Sigmoid colon (tissue), 7 donors: ENCODE data around the gene MSTO1. TPM values are rescaled to one million over a fixed set of nuclear protein-coding genes. Genes with fewer than 3 reads are reported as not detected.

Experiments used
- DNase-seq: peaks from one replicate; pipeline ENCODE4 v3.0.0-alpha.2; 2019
- H3K27ac ChIP-seq, 4 donors: fragments of 200-600 bp; sonication (generic); one replicate each; pipeline ENCODE4 v1.5.1; 2016 to 2019; ENCODE audit warnings: mild to moderate bottlenecking in 1 of 4
- H3K27me3 ChIP-seq, 3 donors: fragments of 200-600 bp; sonication (generic); one replicate each; pipeline ENCODE4 v1.5.1; 2019; ENCODE audit warnings: mild to moderate bottlenecking in 1 of 3
- H3K36me3 ChIP-seq, 4 donors: fragments of 200-600 bp; sonication (generic); one replicate each; pipeline ENCODE4 v1.5.1; 2016 to 2019
- H3K4me1 ChIP-seq, 4 donors: fragments of 200-600 bp; sonication (generic); one replicate each; pipeline ENCODE4 v1.5.1; 2017 to 2019
- H3K4me3 ChIP-seq, 4 donors: fragments of 200-600 bp; sonication (generic); one replicate each; pipeline ENCODE4 v1.5.1; 2017 to 2019; ENCODE audit warnings: mild to moderate bottlenecking in 2 of 4, moderate library complexity in 1 of 4
- H3K9me3 ChIP-seq, 4 donors: fragments of 200-600 bp in 3 of 4; sonication (generic) in 3 of 4; one replicate each; pipeline versions ENCODE4 v1.5.1 to v1.6.1; 2013 to 2019
- CTCF ChIP-seq, 4 experiments: fragments of 450-650 bp in 3 of 4; fragments of 200-600 bp in 1 of 4; IDR thresholded peaks; one replicate each; pipeline ENCODE4 v1.5.1; 2016 to 2019; ENCODE audit warnings: antibody characterized with exemption in 4 of 4, mild to moderate bottlenecking in 3 of 4, moderate library complexity in 2 of 4
- EP300 ChIP-seq, 4 donors: sonication (generic); formaldehyde crosslinking; IDR thresholded peaks; one replicate each; pipeline ENCODE4 v1.6.1; 2017; ENCODE audit warnings: antibody characterized with exemption in 4 of 4
- POLR2A ChIP-seq, 2 donors: fragments of 450-650 bp; IDR thresholded peaks; one replicate each; pipeline ENCODE4 v1.6.1; 2016; ENCODE audit warnings: antibody characterized with exemption in 2 of 2, mild to moderate bottlenecking in 2 of 2, moderate library complexity in 2 of 2
- POLR2AphosphoS5 ChIP-seq, 4 donors: sonication (generic); formaldehyde crosslinking; IDR thresholded peaks; one replicate each; pipeline ENCODE4 v1.6.1; 2017; ENCODE audit warnings: antibody characterized with exemption in 4 of 4
- WGBS, 2 donors: extraction: QIAGEN DNeasy Blood & Tissue Kit; methylation state at CpG; one replicate each; pipeline ENCODE4 v1.1.7; 2013; 5-methylcytosine and 5-hydroxymethylcytosine counted together
- intact Hi-C: fragments of 100-400 bp; cut with DNase I; formaldehyde crosslinking; loops from one replicate; pipeline ENCODE4 v1.15.1; 2023
- polyA plus RNA-seq, 3 donors: library from polyadenylated mRNA; stranded (reverse); fragments of 200-250 nt; gene quantifications; one replicate each; pipeline ENCODE4 v1.2.3, GENCODE V29; 2013
- total RNA-seq, 4 donors: library from RNA; depleted of rRNA; stranded (reverse); fragments of >200 nt; gene quantifications; one replicate each; pipeline ENCODE4 v1.1.0, GENCODE V29; 2016
- donor health status: healthy with polysubstance abuse.
- donor health status: Bipolar disorder and iron deficiency.
- donor health status: healthy.

MSTO1 gene
- total and polyA plus RNA-seq, 7 donors: 3.6 to 26.7 (median 6.5) TPM

DNA sequence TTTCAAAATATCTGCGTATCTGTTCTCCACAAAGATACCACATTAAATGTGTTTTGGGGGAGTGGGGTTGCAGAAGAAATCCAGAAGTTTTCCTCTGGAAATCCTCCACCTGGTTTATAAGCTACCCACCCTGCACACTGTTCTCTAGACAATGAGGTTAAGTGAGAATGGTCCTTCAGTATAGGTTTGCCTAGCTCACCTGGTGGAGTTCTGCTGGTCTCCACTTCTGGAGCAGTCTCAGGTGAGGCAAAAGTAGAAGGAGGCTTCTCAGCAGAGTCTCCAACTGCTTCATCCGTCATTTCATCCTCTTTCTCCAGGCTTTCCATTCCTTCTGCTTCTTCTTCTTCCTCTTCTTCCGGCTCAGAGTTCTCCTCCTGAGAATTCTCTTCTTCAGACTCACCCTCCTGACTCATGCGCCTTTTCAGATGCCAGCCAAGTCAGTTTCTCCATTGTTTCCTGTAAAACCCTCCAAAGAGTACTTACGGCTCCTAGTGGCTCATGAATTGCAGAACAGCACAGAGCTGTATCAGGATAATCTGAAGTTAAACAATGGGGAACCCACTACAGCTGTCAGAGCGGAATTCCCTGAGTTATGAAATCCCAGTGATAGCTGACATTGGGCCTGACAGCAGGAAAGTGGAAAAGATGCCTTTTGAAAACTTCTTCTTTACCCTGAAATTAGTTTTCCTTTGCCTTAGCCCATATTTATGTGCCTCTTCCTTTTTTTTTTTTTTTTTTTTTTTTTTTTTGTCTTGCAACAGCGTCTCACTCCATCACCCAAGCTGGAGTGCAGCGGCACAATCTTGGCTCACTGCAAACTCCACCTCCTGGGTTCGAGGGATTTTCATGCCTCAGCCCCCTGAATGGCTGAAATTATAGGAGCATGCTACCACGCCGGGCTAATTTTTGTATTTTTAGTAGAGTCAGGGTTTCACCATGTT is 38.5 kb downstream of the MSTO1 start:
- Histone ChIP-seq H3K27ac (peak overlapping the region; percentile 50 to 67 (median 64)), H3K36me3 (no peaks in the 10 kb centered on the region), H3K4me3 (no peak overlapping the region), H3K27me3 (no peaks in the 10 kb centered on the region), H3K9me3 (no peaks in the 10 kb centered on the region), H3K4me1 (peaks cover 0 to 42% (median 34%) of the 10 kb centered on the region in 4 donors)
- intact Hi-C loops: no loop called here
- WGBS, 2 donors: 50 to 58% methylated on average over 11 of the region's 11 CpGs
- TF ChIP-seq POLR2AphosphoS5 (IDR thresholded peaks at IDR 0.05): peak in 2 of 4 donors; percentile 26 to 59
- no peak for TF ChIP-seq POLR2A (IDR thresholded peaks at IDR 0.05)
- TF ChIP-seq EP300 (IDR thresholded peaks at IDR 0.05): no peak
- TF ChIP-seq CTCF (IDR thresholded peaks at IDR 0.05): peak; percentile 14 to 34 (median 28)
- DNase-seq: no peak

DNA sequence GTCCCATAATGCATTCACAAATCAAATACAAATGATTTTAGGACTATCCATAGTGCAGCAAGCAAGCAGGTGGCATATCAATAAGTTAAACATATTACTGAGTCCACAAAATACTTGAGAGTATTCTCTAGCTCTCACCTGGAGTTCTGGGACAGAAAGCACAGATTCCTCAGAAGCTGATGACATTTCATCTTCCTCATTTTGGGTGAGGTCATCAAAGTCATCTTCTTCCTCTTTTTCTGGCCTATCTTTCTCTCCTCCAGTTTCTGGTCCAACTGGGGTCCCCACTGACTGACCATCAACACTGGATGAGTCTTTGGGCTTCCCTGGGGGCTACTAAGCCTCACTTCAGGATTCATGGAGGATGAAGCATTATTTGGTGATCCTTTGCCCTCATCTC is 39.7 kb downstream of the MSTO1 start:
- no peak overlapping the region for H3K4me3 ChIP-seq
- H3K27ac ChIP-seq: no peak overlapping the region
- no peaks in the 10 kb centered on the region for H3K36me3 ChIP-seq
- no peaks in the 10 kb centered on the region for H3K27me3 ChIP-seq
- intact Hi-C loops: no loop called here
- TF ChIP-seq CTCF (IDR thresholded peaks at IDR 0.05): no peak
- no peak for TF ChIP-seq POLR2A (IDR thresholded peaks at IDR 0.05)
- TF ChIP-seq POLR2AphosphoS5 (IDR thresholded peaks at IDR 0.05): no peak
- TF ChIP-seq EP300 (IDR thresholded peaks at IDR 0.05): no peak
- no peaks in the 10 kb centered on the region for H3K9me3 ChIP-seq
- DNase-seq: no peak
- H3K4me1 ChIP-seq: peaks cover 0 to 39% (median 30%) of the 10 kb centered on the region in 4 donors

- H3K27me3 ChIP-seq: no peaks in the 10 kb centered on the region
- no peaks in the 10 kb centered on the region for H3K9me3 ChIP-seq
- TF ChIP-seq POLR2AphosphoS5 (IDR thresholded peaks at IDR 0.05): no peak
- TF ChIP-seq POLR2A (IDR thresholded peaks at IDR 0.05): no peak
- no peak for TF ChIP-seq CTCF (IDR thresholded peaks at IDR 0.05)
- TF ChIP-seq EP300 (IDR thresholded peaks at IDR 0.05): no peak
- no peaks in the 10 kb centered on the region for H3K36me3 ChIP-seq
- intact Hi-C loops: no loop called here
- no peak overlapping the region for H3K4me3 ChIP-seq
- DNase-seq: no peak
- 92 to 93% methylated on average over 7 of the region's 7 CpGs for WGBS, 2 donors
- H3K27ac ChIP-seq: no peak overlapping the region
- peaks cover 0 to 33% (median 24%) of the 10 kb centered on the region in 4 donors for H3K4me1 ChIP-seq
These were observed 40.3 kb downstream of the MSTO1 start for GRCh38 chr1:155650231-155650757.

DNA sequence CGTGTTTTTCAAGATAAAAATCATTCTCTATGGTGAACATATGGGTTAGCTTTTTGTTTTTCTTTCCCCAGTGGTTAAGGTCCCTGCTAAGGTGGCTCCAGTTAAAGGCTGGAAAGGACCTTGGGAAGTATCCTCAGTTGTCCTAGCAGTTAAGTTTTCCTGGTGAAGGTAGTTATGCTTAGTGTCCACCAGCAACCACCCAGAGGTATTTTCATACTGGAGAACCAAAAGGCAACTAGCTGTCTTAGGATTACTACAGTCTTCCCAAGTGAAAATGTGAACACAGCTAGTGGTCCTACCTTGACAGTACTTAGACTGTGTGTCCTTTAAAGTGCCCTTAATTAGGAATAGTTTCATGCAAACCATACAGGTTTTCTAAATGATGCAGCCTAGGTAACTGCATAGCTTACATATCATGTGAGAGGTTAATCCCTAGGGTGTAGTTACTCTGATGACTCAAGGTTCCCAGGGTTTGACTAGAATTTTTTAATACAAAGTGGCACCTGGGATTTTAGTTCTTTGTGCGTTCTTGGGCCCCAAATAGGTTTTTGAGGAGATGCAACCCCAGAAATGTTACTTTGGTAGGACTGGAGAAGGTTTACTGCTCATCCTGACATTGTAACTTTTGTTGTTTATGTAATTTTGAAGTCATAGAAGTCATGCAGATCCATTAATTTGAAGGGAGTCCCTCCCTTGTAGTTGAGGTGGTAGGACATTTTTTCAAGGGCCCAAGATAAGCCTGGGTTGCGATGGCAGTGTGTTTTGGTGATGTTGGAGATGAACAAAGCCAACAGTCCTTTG is 42.0 kb downstream of the MSTO1 start:
- no peaks in the 10 kb centered on the region for H3K27me3 ChIP-seq

More for the DNA sequence above, 42.0 kb downstream of the MSTO1 start:
- TF ChIP-seq POLR2A (IDR thresholded peaks at IDR 0.05) (no peak), POLR2AphosphoS5 (IDR thresholded peaks at IDR 0.05) (no peak), EP300 (IDR thresholded peaks at IDR 0.05) (no peak), CTCF (IDR thresholded peaks at IDR 0.05) (no peak)
- Histone ChIP-seq H3K27ac (peak overlapping the region in 1 of 4 donors; percentile 46), H3K4me1 (peaks cover 0 to 19% (median 16%) of the 10 kb centered on the region in 4 donors), H3K36me3 (no peaks in the 10 kb centered on the region), H3K4me3 (no peak overlapping the region), H3K9me3 (no peaks in the 10 kb centered on the region)
- 71 to 76% methylated on average over 3 of the region's 3 CpGs for WGBS, 2 donors
- intact Hi-C loops: no loop called here
- no peak for DNase-seq
